Upper lobe of left lung (tissue), 6 donors: ENCODE measurements around the gene CCDC17. TPM values are rescaled to one million over a fixed set of nuclear protein-coding genes. Genes with fewer than 3 reads are reported as not detected.

Experiments used
- ATAC-seq, 2 donors: fragments of 200-7000 bp; cut with Tn5 transposase; one replicate each; pipeline ENCODE4 v1.9.1; 2022; ENCODE audit warnings: mild to moderate bottlenecking in 2 of 2, moderate library complexity in 2 of 2; ENCODE audit not compliant: low FRiP score in 2 of 2
- DNase-seq, 2 donors: peaks; one replicate each; pipeline ENCODE4 v3.0.0-alpha.2; 2019 to 2020
- H3K27ac ChIP-seq, 4 donors: fragments of 200-600 bp; sonication (generic); one replicate each; pipeline ENCODE4 v1.5.1; 2016 to 2019
- H3K27me3 ChIP-seq, 4 donors: fragments of 200-600 bp; sonication (generic); one replicate each; pipeline ENCODE4 v1.5.1; 2017 to 2019
- H3K36me3 ChIP-seq, 4 donors: fragments of 200-600 bp; sonication (generic); one replicate each; pipeline ENCODE4 v1.5.1; 2016 to 2019
- H3K4me1 ChIP-seq, 4 donors: fragments of 200-600 bp; sonication (generic); one replicate each; pipeline ENCODE4 v1.5.1; 2018 to 2019
- H3K4me3 ChIP-seq, 4 donors: fragments of 200-600 bp; sonication (generic); one replicate each; pipeline ENCODE4 v1.5.1; 2017 to 2019; ENCODE audit warnings: mild to moderate bottlenecking in 2 of 4, moderate library complexity in 1 of 4
- H3K9me3 ChIP-seq, 4 donors: fragments of 200-600 bp; sonication (generic); one replicate each; pipeline ENCODE4 v1.5.1; 2018 to 2019
- EP300 ChIP-seq, 4 donors: sonication (generic); formaldehyde crosslinking; IDR thresholded peaks; one replicate each; pipeline ENCODE4 v1.5.1; 2017; ENCODE audit warnings: antibody characterized with exemption in 4 of 4, control low read depth in 2 of 4
- POLR2A ChIP-seq, 4 donors: fragments of 450-650 bp; IDR thresholded peaks; one replicate each; pipeline ENCODE4 v1.5.1; 2016 to 2017; ENCODE audit warnings: antibody characterized with exemption in 4 of 4, mild to moderate bottlenecking in 2 of 4
- POLR2AphosphoS5 ChIP-seq, 2 donors: sonication (generic); formaldehyde crosslinking; IDR thresholded peaks; one replicate each; pipeline ENCODE4 v1.5.1; 2017; ENCODE audit warnings: antibody characterized with exemption in 2 of 2
- WGBS, 2 donors: methylation state at CpG; one replicate each; pipeline ENCODE4 v1.1.5; 2017 to 2018; 5-methylcytosine and 5-hydroxymethylcytosine counted together
- total RNA-seq, 6 donors: library from RNA; depleted of rRNA in 4 of 6; stranded (reverse); fragments of >200 nt in 4 of 6; gene quantifications; one replicate each; pipeline versions ENCODE4 v1.1.0 to v1.2.1, GENCODE V29; 2016 to 2021
- TF ChIP-seq, protein P1 (sequence below), 6 experiments: fragments of 450-650 bp in 4 of 6; fragments of 200-600 bp in 2 of 6; sonication (generic) in 2 of 6; IDR thresholded peaks; one replicate each; pipeline ENCODE4 v1.5.1; 2016 to 2019; ENCODE audit warnings: antibody characterized with exemption in 6 of 6
- donor health status: DM: no; HTN: no; CAD: no; lungs with moderate emphysema.
- donor health status: DM: no; HTN: yes; CAD: no; lungs with severe emphysema.

Gene CCDC17
- total RNA-seq, 6 donors from 2014 or later: 4.9 to 50.3 (median 19.3) TPM

DNA sequence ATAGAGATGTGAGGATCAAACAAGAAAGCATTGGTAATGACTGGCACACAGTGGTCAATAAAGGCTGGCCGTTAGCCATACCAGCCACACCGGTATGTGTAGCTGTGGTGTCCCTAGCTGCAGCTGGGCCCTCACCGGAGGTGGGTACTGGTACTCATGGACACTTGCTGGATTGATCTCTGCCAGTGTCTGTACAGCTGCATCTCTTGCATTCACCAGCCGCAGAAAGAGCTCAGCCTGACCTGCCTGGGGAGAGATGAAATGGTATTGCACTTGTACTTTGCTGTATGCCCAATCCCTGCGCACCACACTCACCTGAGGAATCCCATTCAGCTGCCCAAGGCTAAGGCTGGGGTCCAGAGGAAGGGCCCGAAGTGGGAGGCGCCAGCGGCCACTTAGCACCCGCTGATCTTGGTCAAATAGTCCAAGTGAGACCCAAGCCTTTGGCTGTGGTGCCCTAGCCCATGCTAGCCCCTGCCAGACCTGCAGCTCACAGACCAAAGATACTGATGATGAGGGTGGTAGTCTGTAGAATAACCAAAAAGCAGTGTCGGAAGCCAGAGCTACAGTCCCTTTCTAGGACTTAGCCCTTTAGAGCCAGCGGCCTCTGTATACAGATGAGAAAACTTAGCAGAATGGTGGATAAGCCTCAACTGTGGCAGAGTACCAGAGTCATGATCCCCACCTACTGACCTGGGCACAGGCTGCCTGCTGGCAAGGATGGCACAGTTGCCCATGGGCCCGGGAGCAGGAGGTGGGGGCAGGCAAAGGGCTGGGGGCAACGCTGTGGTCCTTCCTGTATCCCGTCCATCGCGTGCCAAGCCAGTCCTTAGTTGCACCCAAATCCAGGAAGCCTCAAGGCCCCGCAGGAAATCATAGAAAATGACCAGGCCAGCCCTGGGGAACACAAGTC, 3.0 kb downstream of the CCDC17 start:
- H3K4me1 ChIP-seq: peaks cover 9 to 21% (median 11%) of the 10 kb centered on the region in 4 donors
- peak in 1 of 4 donors; percentile 17 for TF ChIP-seq EP300 (IDR thresholded peaks at IDR 0.05)
- TF ChIP-seq, protein P1, sequence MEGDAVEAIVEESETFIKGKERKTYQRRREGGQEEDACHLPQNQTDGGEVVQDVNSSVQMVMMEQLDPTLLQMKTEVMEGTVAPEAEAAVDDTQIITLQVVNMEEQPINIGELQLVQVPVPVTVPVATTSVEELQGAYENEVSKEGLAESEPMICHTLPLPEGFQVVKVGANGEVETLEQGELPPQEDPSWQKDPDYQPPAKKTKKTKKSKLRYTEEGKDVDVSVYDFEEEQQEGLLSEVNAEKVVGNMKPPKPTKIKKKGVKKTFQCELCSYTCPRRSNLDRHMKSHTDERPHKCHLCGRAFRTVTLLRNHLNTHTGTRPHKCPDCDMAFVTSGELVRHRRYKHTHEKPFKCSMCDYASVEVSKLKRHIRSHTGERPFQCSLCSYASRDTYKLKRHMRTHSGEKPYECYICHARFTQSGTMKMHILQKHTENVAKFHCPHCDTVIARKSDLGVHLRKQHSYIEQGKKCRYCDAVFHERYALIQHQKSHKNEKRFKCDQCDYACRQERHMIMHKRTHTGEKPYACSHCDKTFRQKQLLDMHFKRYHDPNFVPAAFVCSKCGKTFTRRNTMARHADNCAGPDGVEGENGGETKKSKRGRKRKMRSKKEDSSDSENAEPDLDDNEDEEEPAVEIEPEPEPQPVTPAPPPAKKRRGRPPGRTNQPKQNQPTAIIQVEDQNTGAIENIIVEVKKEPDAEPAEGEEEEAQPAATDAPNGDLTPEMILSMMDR (IDR thresholded peaks at IDR 0.05): no peak
- TF ChIP-seq POLR2A (IDR thresholded peaks at IDR 0.05): no peak
- TF ChIP-seq POLR2AphosphoS5 (IDR thresholded peaks at IDR 0.05): no peak
- peak in 1 of 2 donors; percentile 47 for DNase-seq
- H3K36me3 ChIP-seq: peaks cover 16 to 60% (median 43%) of the 10 kb centered on the region in 4 donors
- H3K27me3 ChIP-seq: no peaks in the 10 kb centered on the region
- no peak overlapping the region for H3K4me3 ChIP-seq
- no peak for ATAC-seq
- peak overlapping the region; percentile 10 to 79 (median 62) for H3K27ac ChIP-seq
- 79 to 83% methylated on average over 9 to 17 of the region's 17 CpGs for WGBS, 2 donors
- H3K9me3 ChIP-seq: no peaks in the 10 kb centered on the region

DNA sequence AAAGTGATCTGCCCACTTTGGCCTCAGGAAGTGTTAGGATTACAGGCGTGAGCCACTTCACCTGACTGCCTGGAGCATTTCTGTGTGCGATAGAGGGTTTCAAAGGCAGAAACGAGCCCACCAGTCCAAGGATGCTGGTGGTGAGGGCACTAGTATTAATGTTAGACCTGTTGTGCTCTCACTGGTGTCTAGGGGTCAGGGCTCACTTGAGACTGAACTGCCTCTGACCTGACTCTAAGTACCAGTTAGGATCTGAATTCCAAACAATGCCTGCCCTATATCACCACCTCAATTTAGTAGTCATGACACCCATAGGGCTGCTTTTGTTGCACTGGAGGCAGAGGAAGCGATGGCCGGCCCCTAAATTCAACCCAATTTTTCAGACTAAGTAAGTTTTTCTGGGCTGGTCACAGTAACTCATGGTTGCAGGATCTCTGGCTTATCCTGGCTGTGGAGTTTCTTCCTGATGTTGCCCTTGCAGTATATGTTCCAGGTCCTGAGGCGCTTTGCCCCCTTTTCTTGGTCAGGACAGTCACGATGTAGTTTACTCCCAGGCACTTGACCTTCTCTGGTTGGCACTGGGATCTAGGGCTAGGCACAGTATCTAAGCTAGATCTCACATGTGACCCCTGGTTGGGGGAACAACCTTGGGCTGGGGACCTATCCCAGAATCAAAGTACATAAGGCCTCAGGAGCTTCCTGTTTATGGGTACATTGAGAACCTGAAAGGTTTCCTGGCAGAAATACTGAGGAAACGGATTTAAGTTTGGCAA, 4.5 kb downstream of the CCDC17 start:
- no peaks in the 10 kb centered on the region for H3K27me3 ChIP-seq
- no peak overlapping the region for H3K4me3 ChIP-seq
- DNase-seq (no peak), ATAC-seq (no peak)
- peak overlapping the region in 3 of 4 donors; percentile 58 to 79 (median 61) for H3K27ac ChIP-seq
- 68 to 80% methylated on average over 5 to 8 of the region's 8 CpGs for WGBS, 2 donors
- peaks cover 9 to 21% (median 11%) of the 10 kb centered on the region in 4 donors for H3K4me1 ChIP-seq
- TF ChIP-seq, protein P1 (IDR thresholded peaks at IDR 0.05): no peak
- TF ChIP-seq EP300 (IDR thresholded peaks at IDR 0.05): peak in 1 of 4 donors; percentile 14
- TF ChIP-seq POLR2A (IDR thresholded peaks at IDR 0.05): no peak
- TF ChIP-seq POLR2AphosphoS5 (IDR thresholded peaks at IDR 0.05): peak in 1 of 2 donors; percentile 8
- no peaks in the 10 kb centered on the region for H3K9me3 ChIP-seq
- H3K36me3 ChIP-seq: peaks cover 23 to 67% (median 52%) of the 10 kb centered on the region in 4 donors

DNA sequence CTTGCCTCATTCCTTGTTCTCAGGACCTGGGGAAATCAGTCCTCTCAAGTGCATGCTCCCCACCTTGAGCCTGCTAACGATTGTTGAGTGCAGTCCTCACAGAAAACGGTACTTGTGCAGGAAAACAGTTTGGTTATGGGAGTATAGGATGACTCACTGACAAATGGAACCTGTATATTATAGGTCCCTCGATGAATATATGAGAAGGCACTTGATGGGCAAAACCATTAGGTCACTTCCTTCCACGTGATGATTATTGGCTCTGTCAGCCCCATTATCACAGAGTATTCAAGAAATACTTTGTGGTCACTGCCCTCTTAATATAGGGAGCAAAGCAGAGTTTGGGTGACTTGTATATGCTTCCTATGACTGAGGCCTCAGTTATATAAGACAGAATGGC, 6.2 kb downstream of the CCDC17 start:
- H3K27me3 ChIP-seq: no peaks in the 10 kb centered on the region
- H3K27ac ChIP-seq: no peak overlapping the region
- ATAC-seq (no peak), DNase-seq (no peak)
- H3K4me1 ChIP-seq: peaks cover 9 to 21% (median 11%) of the 10 kb centered on the region in 4 donors
- TF ChIP-seq POLR2A (IDR thresholded peaks at IDR 0.05): no peak
- TF ChIP-seq EP300 (IDR thresholded peaks at IDR 0.05): no peak
- TF ChIP-seq, protein P1 (IDR thresholded peaks at IDR 0.05): no peak
- TF ChIP-seq POLR2AphosphoS5 (IDR thresholded peaks at IDR 0.05): no peak
- 68 to 73% methylated on average over 4 of the region's 4 CpGs for WGBS, 2 donors
- H3K9me3 ChIP-seq: no peaks in the 10 kb centered on the region
- peaks cover 23 to 66% (median 51%) of the 10 kb centered on the region in 4 donors for H3K36me3 ChIP-seq
- no peak overlapping the region for H3K4me3 ChIP-seq

DNA sequence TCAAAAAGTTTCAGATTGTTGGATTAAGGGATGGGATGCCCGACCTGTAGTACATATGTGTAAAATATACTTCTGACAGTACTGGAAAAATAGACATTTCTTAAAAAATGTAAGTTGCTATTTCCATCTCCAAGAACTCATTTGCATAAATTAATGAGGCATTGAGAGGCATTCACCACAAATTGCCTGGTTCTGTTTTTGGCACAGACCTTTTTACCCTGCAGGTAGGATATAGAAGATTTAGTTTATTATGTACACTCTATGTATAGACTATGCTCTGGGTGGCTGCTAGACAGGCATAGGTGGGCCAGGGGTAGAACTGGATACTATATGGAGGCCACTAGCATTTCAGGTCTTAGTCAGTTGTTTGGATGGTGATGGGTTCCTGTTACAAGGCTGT, 8.0 kb downstream of the CCDC17 start:
- no peak for ATAC-seq
- WGBS, 2 donors: 86 to 100% methylated on average over 1 of the region's 1 CpG
- peaks cover 0 to 8% (median 4%) of the 10 kb centered on the region in 4 donors for H3K4me1 ChIP-seq
- DNase-seq: no peak
- H3K9me3 ChIP-seq: no peaks in the 10 kb centered on the region
- H3K36me3 ChIP-seq: peaks cover 23 to 69% (median 48%) of the 10 kb centered on the region in 4 donors
- no peak overlapping the region for H3K4me3 ChIP-seq
- no peaks in the 10 kb centered on the region for H3K27me3 ChIP-seq
- no peak for TF ChIP-seq EP300 (IDR thresholded peaks at IDR 0.05)
- no peak overlapping the region for H3K27ac ChIP-seq
